H1 (cell line): ENCODE data around the gene CXADR.

ENCODE experiments used
- POLR2A ChIP-seq, 2 experiments: IDR thresholded peaks; 1 replicate in 1 of 2; 2 replicates in 1 of 2; pipeline ENCODE4 v1.6.1; 2011; ENCODE audit warnings: low read depth in 2 of 2, low read length in 2 of 2, mild to moderate bottlenecking in 2 of 2; ENCODE audit errors: control extremely low read depth in 1 of 2
- POLR2AphosphoS5 ChIP-seq: IDR thresholded peaks from 2 replicates; pipeline ENCODE4 v1.6.1; 2011; ENCODE audit warnings: low read depth, low read length

- TF ChIP-seq POLR2A (IDR thresholded peaks at IDR 0.05; ENCODE audit: control extremely low read depth in 1 of 2, low read depth in 2 of 2, low read length in 2 of 2), result no peak
- TF ChIP-seq POLR2AphosphoS5, result no peak
Observed at GRCh38 chr21:17575076-17575475, 62.2 kb downstream of the CXADR start.
